HCT116 (cell line): ENCODE results near the gene BYSL.

Experiments
- CEBPB ChIP-seq: IDR thresholded peaks from 2 replicates; pipeline ENCODE4 v1.6.1; 2012; ENCODE audit warnings: low read depth
- CTCF ChIP-seq, 3 experiments: fragments of 200-600 bp in 1 of 3; sonication (generic) in 1 of 3; IDR thresholded peaks in 2 of 3; conservative IDR thresholded peaks in 1 of 3; 2 replicates each; pipeline ENCODE4 v1.5.1; 2012 to 2017; ENCODE audit warnings: low read depth in 2 of 3, low read length in 2 of 3, antibody characterized with exemption in 1 of 3, borderline replicate concordance in 1 of 3, control low read depth in 1 of 3, mild to moderate bottlenecking in 1 of 3, mixed read lengths in 1 of 3, mixed run types in 1 of 3, moderate library complexity in 1 of 3; ENCODE audit not compliant: insufficient read depth in 1 of 3
- TCF7L2 ChIP-seq: IDR thresholded peaks from 2 replicates; pipeline ENCODE4 v1.7.0; 2011; ENCODE audit warnings: borderline replicate concordance, inconsistent platforms; ENCODE audit not compliant: insufficient read depth, insufficient read length; ENCODE audit errors: extremely low read depth
- ZNF274 ChIP-seq: fragments of 200-500 bp; sonication (Bioruptor generic); IDR thresholded peaks from 2 replicates; pipeline ENCODE4 v1.6.1; 2014; ENCODE audit warnings: mild to moderate bottlenecking, low read depth, low read length, inconsistent platforms

- no peak for TF ChIP-seq CTCF (IDR thresholded peaks at IDR 0.05 in 2 of 3, conservative IDR thresholded peaks at IDR 0.05 in 1 of 3; ENCODE audit: borderline replicate concordance in 1 of 3, insufficient read depth in 1 of 3, low read depth in 2 of 3, low read length in 2 of 3)
- TF ChIP-seq TCF7L2: no peak
- no peak for TF ChIP-seq CEBPB
- no peak for TF ChIP-seq ZNF274
Observed at GRCh38 chr6:41900861-41901260, 20.4 kb upstream of the BYSL start.
